Suprapubic skin (tissue), 3 donors: ENCODE measurements around the gene NTN1.

Experiments
- CTCF ChIP-seq, 2 donors: fragments of 200-600 bp in 1 of 2; fragments of 450-650 bp in 1 of 2; sonication (generic) in 1 of 2; IDR thresholded peaks; one replicate each; pipeline ENCODE4 v1.5.1; 2016 to 2019; ENCODE audit warnings: antibody characterized with exemption in 2 of 2, mild to moderate bottlenecking in 1 of 2, moderate library complexity in 1 of 2
- EP300 ChIP-seq: sonication (generic); formaldehyde crosslinking; IDR thresholded peaks from one replicate; pipeline ENCODE4 v1.6.1; 2017; ENCODE audit warnings: antibody characterized with exemption
- POLR2A ChIP-seq, 2 donors: fragments of 450-650 bp; IDR thresholded peaks; one replicate each; pipeline ENCODE4 v1.6.1; 2017; ENCODE audit warnings: antibody characterized with exemption in 2 of 2, mild to moderate bottlenecking in 2 of 2, moderate library complexity in 2 of 2

GRCh38 chr17:9125722-9126121 is 104.4 kb downstream of the NTN1 start:
- no peak for TF ChIP-seq CTCF (IDR thresholded peaks at IDR 0.05)
- TF ChIP-seq POLR2A (IDR thresholded peaks at IDR 0.05) = no peak
- TF ChIP-seq EP300 = no peak
